ENCODE data around the gene PCDHGA6. TPM values are rescaled to one million over a fixed set of nuclear protein-coding genes. Genes with fewer than 3 reads are reported as not detected.

PCDHGA6 gene
- total RNA-seq, result 2.5 and 2.7 TPM in 2 replicates
- total RNA-seq (2013), result 0.70 TPM
- polyA plus RNA-seq, result 0.33 and 0.78 TPM in 2 replicates
- polyA minus RNA-seq, result 0.71 and 0.94 TPM in 2 replicates

DNA sequence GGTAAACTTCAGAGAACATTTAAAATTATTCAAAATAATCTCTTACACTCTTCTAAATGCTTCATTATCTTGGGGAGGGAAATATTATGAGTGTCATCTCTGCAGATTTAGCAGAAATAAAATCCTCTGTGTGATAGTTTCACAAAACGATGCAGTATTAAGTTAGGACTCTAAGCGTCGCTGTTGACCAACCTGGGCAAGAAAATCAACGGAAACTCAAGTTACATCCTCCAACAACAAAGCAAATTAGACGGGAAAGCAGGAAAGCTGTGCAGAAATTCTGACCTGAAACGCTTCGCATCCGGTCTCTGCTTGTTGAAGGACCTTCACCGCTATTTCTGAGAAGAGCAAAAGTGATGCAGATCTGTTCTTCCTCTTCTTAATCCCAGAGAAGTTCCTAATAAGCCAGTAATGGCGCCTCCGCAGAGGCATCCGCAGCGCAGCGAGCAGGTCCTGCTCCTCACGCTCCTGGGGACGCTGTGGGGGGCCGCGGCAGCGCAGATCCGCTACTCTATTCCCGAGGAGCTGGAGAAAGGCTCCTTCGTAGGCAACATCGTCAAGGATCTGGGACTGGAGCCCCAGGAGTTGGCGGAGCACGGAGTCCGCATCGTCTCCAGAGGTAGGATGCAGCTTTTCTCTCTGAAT lies at the start of gene PCDHGA6:
Gene PCDHGA6 (plus strand): TSS at position 219 of the 645 bp plus-strand sequence. CDS start 193 bp downstream, at position 412.
- H4K20me1 ChIP-seq (ENCODE audit: control insufficient read depth, insufficient read depth, low read length, poor library complexity, severe bottlenecking), result no peaks in the 10 kb centered on the region
- H3K4me1 ChIP-seq (ENCODE audit: control insufficient read depth in 2 of 2, insufficient read depth in 2 of 2, low read length in 2 of 2), result peaks cover 0 to 5% of the 10 kb centered on the region in 2 donors
- no peak for TF ChIP-seq EZH2 (IDR thresholded peaks at IDR 0.05; ENCODE audit: borderline replicate concordance, insufficient read depth, low read depth, low read length, poor library complexity, severe bottlenecking)
- TF ChIP-seq, protein P1, sequence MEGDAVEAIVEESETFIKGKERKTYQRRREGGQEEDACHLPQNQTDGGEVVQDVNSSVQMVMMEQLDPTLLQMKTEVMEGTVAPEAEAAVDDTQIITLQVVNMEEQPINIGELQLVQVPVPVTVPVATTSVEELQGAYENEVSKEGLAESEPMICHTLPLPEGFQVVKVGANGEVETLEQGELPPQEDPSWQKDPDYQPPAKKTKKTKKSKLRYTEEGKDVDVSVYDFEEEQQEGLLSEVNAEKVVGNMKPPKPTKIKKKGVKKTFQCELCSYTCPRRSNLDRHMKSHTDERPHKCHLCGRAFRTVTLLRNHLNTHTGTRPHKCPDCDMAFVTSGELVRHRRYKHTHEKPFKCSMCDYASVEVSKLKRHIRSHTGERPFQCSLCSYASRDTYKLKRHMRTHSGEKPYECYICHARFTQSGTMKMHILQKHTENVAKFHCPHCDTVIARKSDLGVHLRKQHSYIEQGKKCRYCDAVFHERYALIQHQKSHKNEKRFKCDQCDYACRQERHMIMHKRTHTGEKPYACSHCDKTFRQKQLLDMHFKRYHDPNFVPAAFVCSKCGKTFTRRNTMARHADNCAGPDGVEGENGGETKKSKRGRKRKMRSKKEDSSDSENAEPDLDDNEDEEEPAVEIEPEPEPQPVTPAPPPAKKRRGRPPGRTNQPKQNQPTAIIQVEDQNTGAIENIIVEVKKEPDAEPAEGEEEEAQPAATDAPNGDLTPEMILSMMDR (IDR thresholded peaks at IDR 0.05), result peak; percentile 41
- H3K27me3 ChIP-seq (replicated peaks in 1 of 4; ENCODE audit: control extremely low read depth in 1 of 4, control insufficient read depth in 3 of 4, insufficient read depth in 4 of 4, low read length in 3 of 4), result peaks cover 0 to 66% (median 33%) of the 10 kb centered on the region in 4 experiments
- peak within 1 kb of the TSS; percentile 38 for H2AFZ ChIP-seq (ENCODE audit: insufficient read depth, low read depth, low read length, poor library complexity, severe bottlenecking)
- ATAC-seq (ENCODE audit: low read depth) (no peak), DNase-seq (no peak)
- no peak within 1 kb of the TSS for H3K9ac ChIP-seq (ENCODE audit: low read length)
- WGBS (ENCODE audit: insufficient coverage), result 40% methylated on average over 25 of the region's 27 CpGs
- H3K27ac ChIP-seq (ENCODE audit: low read length in 2 of 2), result no peak within 1 kb of the TSS
- ChIA-PET CTCF (interaction anchor here (0.6 to 2.0 kb wide), 4 partner anchors 34 to 641 kb away, joined by 3 to 5 read pairs (median 4); partner anchors contain the start of gene PCDHGB6), POLR2A (no interaction called here)
- no peak within 1 kb of the TSS for H3K27ac Mint-ChIP-seq
- no peaks in the 10 kb centered on the region for H3K79me2 ChIP-seq (ENCODE audit: control insufficient read depth, insufficient read depth, low read length)
- peak within 1 kb of the TSS in 1 of 5 experiments; percentile 10 for H3K4me3 ChIP-seq (ENCODE audit: control extremely low read depth in 1 of 5, extremely low read depth in 1 of 5, insufficient read depth in 1 of 5, low read depth in 2 of 5, low read length in 4 of 5)
- H3K27me3 Mint-ChIP-seq, result peaks cover 52% of the 10 kb centered on the region
- peak within 1 kb of the TSS; percentile 14 for H3K4me2 ChIP-seq (replicated peaks; ENCODE audit: low read depth, low read length, poor library complexity, severe bottlenecking)
- H3K9me3 Mint-ChIP-seq (ENCODE audit: insufficient read depth), result peaks cover 12% of the 10 kb centered on the region
- intact Hi-C loops (cut with micrococcal nuclease), result no loop called here
- peaks cover 8% of the 10 kb centered on the region for H3K4me1 Mint-ChIP-seq
- H3K9me3 ChIP-seq (ENCODE audit: control extremely low read depth in 1 of 3, control insufficient read depth in 2 of 3, insufficient read depth in 1 of 3, low read length in 2 of 3), result peaks cover 0 to 65% (median 49%) of the 10 kb centered on the region in 3 donors
- H3K36me3 ChIP-seq (replicated peaks in 1 of 2; ENCODE audit: control extremely low read depth in 1 of 2, control insufficient read depth in 1 of 2, extremely low read depth in 1 of 2, insufficient read depth in 2 of 2, low read length in 1 of 2), result no peaks in the 10 kb centered on the region
- peak within 1 kb of the TSS; percentile 65 for H3K4me3 Mint-ChIP-seq

Data from B cell (primary cell).